Endodermal cell (in vitro differentiated cells): ENCODE results near the gene NLRP3. TPM values are rescaled to one million over a fixed set of nuclear protein-coding genes. Genes with fewer than 3 reads are reported as not detected.
"Not testable (repeated sequence)": the region's sequence is repeated elsewhere in the genome, so short reads cannot be mapped to it uniquely, and the experiment has no call there.

Source experiments
- DNase-seq: peaks from one replicate; pipeline ENCODE4 v3.0.0-alpha.2; 2017
- H3K27ac ChIP-seq: 2 replicates; pipeline ENCODE4 v1.5.1; 2013; ENCODE audit warnings: mild to moderate bottlenecking, low read depth, low read length, moderate library complexity
- H3K27me3 ChIP-seq: 2 replicates; pipeline ENCODE4 v1.6.1; 2013; ENCODE audit warnings: mild to moderate bottlenecking, low read length, moderate library complexity; ENCODE audit not compliant: insufficient read depth, control insufficient read depth, poor library complexity, severe bottlenecking
- H3K36me3 ChIP-seq: 2 replicates; pipeline ENCODE4 v1.7.0; 2013; ENCODE audit warnings: mild to moderate bottlenecking, low read length, moderate library complexity; ENCODE audit not compliant: control insufficient read depth, insufficient read depth
- H3K4me1 ChIP-seq: one replicate; pipeline ENCODE4 v1.7.0; 2013; ENCODE audit warnings: low read length; ENCODE audit not compliant: control insufficient read depth, insufficient read depth
- H3K4me3 ChIP-seq: 2 replicates; pipeline ENCODE4 v1.5.1; 2013; ENCODE audit warnings: mild to moderate bottlenecking, low read length, moderate library complexity
- H3K9ac ChIP-seq: 2 replicates; pipeline ENCODE4 v1.6.1; 2013; ENCODE audit warnings: mild to moderate bottlenecking, low read length, moderate library complexity; ENCODE audit not compliant: poor library complexity, severe bottlenecking; ENCODE audit errors: extremely low read depth
- H3K9me3 ChIP-seq: 2 replicates; pipeline ENCODE4 v1.6.1; 2013; ENCODE audit warnings: mild to moderate bottlenecking, low read length, moderate library complexity; ENCODE audit not compliant: control insufficient read depth
- H3K27ac Mint-ChIP-seq: 2 replicates; pipeline ENCODE4 v1.8.0; 2020; ENCODE audit warnings: mixed read lengths
- H3K27me3 Mint-ChIP-seq: 2 replicates; pipeline ENCODE4 v1.8.0; 2021; ENCODE audit warnings: mild to moderate bottlenecking, mixed read lengths; ENCODE audit not compliant: insufficient read depth
- H3K36me3 Mint-ChIP-seq: 2 replicates; pipeline ENCODE4 v1.8.0; 2020; ENCODE audit warnings: low read depth, mixed read lengths
- H3K4me1 Mint-ChIP-seq: 2 replicates; pipeline ENCODE4 v1.8.0; 2020; ENCODE audit warnings: mixed read lengths
- H3K4me3 Mint-ChIP-seq: 2 replicates; pipeline ENCODE4 v1.8.0; 2020; ENCODE audit warnings: mild to moderate bottlenecking, moderate library complexity, mixed read lengths
- H3K9me3 Mint-ChIP-seq: 2 replicates; pipeline ENCODE4 v1.8.0; 2020; ENCODE audit warnings: mild to moderate bottlenecking, mixed read lengths
- WGBS, 2 experiments: methylation state at CpG; one replicate each; pipeline versions ENCODE4 v1.1.5 to v1.1.7; 2013; ENCODE audit warnings: missing lambda C conversion rate in 2 of 2, mixed read lengths in 1 of 2; ENCODE audit not compliant: insufficient coverage in 1 of 2, insufficient read length in 1 of 2; 5-methylcytosine and 5-hydroxymethylcytosine counted together
- long read RNA-seq, 4 experiments: library from polyadenylated mRNA in 2 of 4; library from RNA in 1 of 4; library from capped mRNA in 1 of 4; stranded (forward) in 3 of 4; unstranded in 1 of 4; transcript quantifications; one replicate each; pipeline ENCODE4 v2.0.0, GENCODE V29; 2020 to 2021; ENCODE audit warnings: inconsistent platforms in 1 of 4
- polyA plus RNA-seq, 2 experiments: library from polyadenylated mRNA; stranded (reverse); fragments of 50-300 nt; gene quantifications; one replicate each; pipeline ENCODE4 v1.2.3, GENCODE V29; 2013
- total RNA-seq, 2 donors: library from RNA; stranded (reverse); fragmentation: NEBNext Ultra II Directional in 1 of 2; extraction: Animal tissue kit (Norgen Biotek cat#: 25700) in 1 of 2; gene quantifications; 2 replicates in 1 of 2; 3 replicates in 1 of 2; pipeline ENCODE4 v1.2.1, GENCODE V29; 2021
- TF ChIP-seq, protein P1 (sequence below): fragments of 200-600 bp; sonication (generic); conservative IDR thresholded peaks from 2 replicates; pipeline ENCODE4 v1.5.0; 2021; ENCODE audit warnings: antibody characterized with exemption, mild to moderate bottlenecking

The NLRP3 gene
- total RNA-seq: under 1 TPM in 1 of 2 donors, not detected in 1; 0.09 TPM
- 0.14 TPM for polyA plus RNA-seq (2013, experiment 1 of 2)
- polyA plus RNA-seq (2013, experiment 2 of 2): 0.21 TPM
- long read RNA-seq, experiment 1: 0 reads
- long read RNA-seq, experiment 2: 0 reads
- long read RNA-seq, experiment 3: 0 reads
- long read RNA-seq, experiment 4: 0 reads

GRCh38 chr1:247415423-247416361 lies at the start of gene NLRP3:
TSS of gene NLRP3 (plus strand) at chr1:247416173. CDS start at chr1:247418801, 2,628 bp downstream.
- Mint-ChIP-seq H3K9me3 (no peaks in the 10 kb centered on the region), H3K27ac (no peak within 1 kb of the TSS), H3K36me3 (no peaks in the 10 kb centered on the region), H3K4me1 (no peaks in the 10 kb centered on the region), H3K27me3 (no peaks in the 10 kb centered on the region), H3K4me3 (no peak within 1 kb of the TSS)
- Histone ChIP-seq H3K27me3 (no peaks in the 10 kb centered on the region), H3K4me1 (no peaks in the 10 kb centered on the region), H3K9ac (no peak within 1 kb of the TSS), H3K36me3 (no peaks in the 10 kb centered on the region), H3K4me3 (no peak within 1 kb of the TSS), H3K27ac (no peak within 1 kb of the TSS), H3K9me3 (no peaks in the 10 kb centered on the region)
- TF ChIP-seq, protein P1, sequence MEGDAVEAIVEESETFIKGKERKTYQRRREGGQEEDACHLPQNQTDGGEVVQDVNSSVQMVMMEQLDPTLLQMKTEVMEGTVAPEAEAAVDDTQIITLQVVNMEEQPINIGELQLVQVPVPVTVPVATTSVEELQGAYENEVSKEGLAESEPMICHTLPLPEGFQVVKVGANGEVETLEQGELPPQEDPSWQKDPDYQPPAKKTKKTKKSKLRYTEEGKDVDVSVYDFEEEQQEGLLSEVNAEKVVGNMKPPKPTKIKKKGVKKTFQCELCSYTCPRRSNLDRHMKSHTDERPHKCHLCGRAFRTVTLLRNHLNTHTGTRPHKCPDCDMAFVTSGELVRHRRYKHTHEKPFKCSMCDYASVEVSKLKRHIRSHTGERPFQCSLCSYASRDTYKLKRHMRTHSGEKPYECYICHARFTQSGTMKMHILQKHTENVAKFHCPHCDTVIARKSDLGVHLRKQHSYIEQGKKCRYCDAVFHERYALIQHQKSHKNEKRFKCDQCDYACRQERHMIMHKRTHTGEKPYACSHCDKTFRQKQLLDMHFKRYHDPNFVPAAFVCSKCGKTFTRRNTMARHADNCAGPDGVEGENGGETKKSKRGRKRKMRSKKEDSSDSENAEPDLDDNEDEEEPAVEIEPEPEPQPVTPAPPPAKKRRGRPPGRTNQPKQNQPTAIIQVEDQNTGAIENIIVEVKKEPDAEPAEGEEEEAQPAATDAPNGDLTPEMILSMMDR: no peak
- WGBS, 2 experiments: 91 to 93% methylated on average over 18 to 19 of the region's 19 CpGs
- peak; percentile 62 for DNase-seq

- H3K27me3 ChIP-seq, H3K27ac Mint-ChIP-seq, H3K4me3 ChIP-seq, H3K36me3 ChIP-seq, DNase-seq, H3K4me1 Mint-ChIP-seq, H3K4me1 ChIP-seq, H3K9ac ChIP-seq, H3K4me3 Mint-ChIP-seq, H3K27ac ChIP-seq, H3K36me3 Mint-ChIP-seq: not testable (repeated sequence)
- peaks cover 44% of the 10 kb centered on the region for H3K9me3 Mint-ChIP-seq
- 86% methylated on average over 1 of the region's 1 CpG; no CpG with 5 or more reads in 1 of the 2 experiments for WGBS, 2 experiments
- peaks cover 23% of the 10 kb centered on the region for H3K9me3 ChIP-seq
- H3K27me3 Mint-ChIP-seq: peaks cover 10% of the 10 kb centered on the region
Measured at GRCh38 chr1:247366345-247366744, 49.6 kb upstream of the NLRP3 start.

DNA sequence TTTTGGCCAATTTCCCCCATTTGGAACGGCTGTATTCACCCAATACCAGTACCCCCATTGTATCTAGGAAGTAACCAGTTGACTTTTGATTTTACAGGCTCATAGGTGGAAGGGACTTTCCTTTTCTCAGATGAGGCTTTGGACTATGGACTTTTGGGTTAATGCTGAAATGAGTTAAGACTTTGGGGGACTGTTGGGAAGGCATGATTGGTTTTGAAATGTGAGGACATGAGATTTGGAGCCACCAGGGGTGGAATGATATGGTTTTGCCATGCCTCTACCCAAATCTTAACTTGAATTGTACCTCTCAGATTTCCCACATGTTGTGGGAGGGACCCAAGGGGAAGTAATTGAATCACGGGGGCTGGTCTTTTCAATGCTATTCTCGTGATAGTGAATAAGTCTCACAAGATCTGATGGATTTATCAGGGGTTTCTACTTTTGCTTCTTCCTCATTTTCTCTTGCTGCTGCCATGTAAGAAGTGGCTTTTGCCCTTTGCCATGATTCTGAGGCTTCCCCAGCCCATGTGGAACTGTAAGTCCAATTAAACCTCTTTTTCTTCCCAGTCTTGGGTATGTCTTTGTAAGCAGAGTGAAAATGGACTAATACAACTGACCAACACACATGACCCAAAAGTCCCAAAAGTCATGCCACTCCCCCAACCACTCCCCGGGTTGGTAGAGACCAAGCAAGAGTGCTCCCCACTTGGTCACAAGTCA lies 48.9 kb upstream of the NLRP3 start:
- no peak overlapping the region for H3K9ac ChIP-seq
- peaks cover 10% of the 10 kb centered on the region for H3K27me3 Mint-ChIP-seq
- peaks cover 5% of the 10 kb centered on the region for H3K4me1 Mint-ChIP-seq
- no peaks in the 10 kb centered on the region for H3K4me1 ChIP-seq
- H3K9me3 ChIP-seq: peaks cover 23% of the 10 kb centered on the region
- H3K4me3 ChIP-seq: no peak overlapping the region
- TF ChIP-seq, protein P1: no peak
- DNase-seq: no peak
- H3K9me3 Mint-ChIP-seq: peaks cover 44% of the 10 kb centered on the region
- H3K27me3 ChIP-seq: no peaks in the 10 kb centered on the region
- H3K36me3 ChIP-seq: no peaks in the 10 kb centered on the region
- H3K27ac Mint-ChIP-seq: no peak overlapping the region
- H3K36me3 Mint-ChIP-seq: peaks cover 3% of the 10 kb centered on the region
- H3K27ac ChIP-seq: no peak overlapping the region
- no peak overlapping the region for H3K4me3 Mint-ChIP-seq
- WGBS, 2 experiments: 93 to 100% methylated on average over 2 to 4 of the region's 4 CpGs
